Stimulated activated CD4-positive, alpha-beta T cell treated with anti-CD3 and anti-CD28 coated beads, Interleukin-1b, Interleukin-23, amount 100 ng/mL, for 4 hours (primary cell): Measurements from ENCODE around the gene KCNH2.

Experiments used
- DNase-seq, 2 donors: peaks; one replicate each; pipeline ENCODE4 v3.0.0-alpha.2; 2020; ENCODE audit warnings: low read depth in 2 of 2

The KCNH2 gene

DNA sequence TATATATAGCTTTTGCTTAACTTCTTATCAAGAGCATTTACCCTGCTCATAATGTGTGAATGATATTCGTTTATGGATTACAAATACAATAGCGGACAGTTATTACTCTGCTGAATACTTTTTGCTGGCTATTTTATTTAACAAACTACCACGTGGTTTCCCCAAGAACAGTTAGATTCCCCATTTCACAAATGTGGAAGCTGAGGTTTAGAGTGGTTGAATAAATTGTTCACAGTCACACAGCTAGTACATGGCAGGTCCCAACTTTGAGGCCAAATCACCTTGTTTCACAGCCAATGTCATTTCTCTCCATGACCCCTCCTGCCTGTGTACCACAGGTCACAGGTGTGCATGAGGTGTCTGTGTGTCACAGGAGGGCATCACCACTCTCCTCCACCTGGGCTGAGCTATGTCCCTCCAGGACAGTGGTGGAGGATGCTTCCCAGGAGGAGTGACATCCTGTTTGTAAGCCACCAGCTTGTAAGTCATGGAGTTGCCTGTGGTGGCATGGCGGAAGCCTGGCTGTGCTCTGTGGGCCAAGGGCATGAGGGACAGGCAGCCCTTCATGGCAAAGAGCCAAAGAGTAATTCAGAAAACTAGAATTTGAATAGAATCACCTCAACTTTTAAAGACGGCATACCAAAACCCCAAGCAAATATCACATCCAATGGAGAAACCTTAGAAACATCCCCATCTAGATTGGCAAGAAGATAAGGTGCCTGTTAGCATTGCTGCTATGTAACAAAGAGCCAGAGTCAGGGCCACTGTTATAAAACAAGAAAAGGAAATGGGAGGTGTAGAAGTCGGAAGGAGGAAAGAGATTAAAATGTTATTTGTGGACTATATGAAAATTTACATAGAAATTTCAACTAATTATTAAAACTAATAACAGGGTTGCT is 73.9 kb downstream of the KCNH2 start:
- no peak for DNase-seq

DNA sequence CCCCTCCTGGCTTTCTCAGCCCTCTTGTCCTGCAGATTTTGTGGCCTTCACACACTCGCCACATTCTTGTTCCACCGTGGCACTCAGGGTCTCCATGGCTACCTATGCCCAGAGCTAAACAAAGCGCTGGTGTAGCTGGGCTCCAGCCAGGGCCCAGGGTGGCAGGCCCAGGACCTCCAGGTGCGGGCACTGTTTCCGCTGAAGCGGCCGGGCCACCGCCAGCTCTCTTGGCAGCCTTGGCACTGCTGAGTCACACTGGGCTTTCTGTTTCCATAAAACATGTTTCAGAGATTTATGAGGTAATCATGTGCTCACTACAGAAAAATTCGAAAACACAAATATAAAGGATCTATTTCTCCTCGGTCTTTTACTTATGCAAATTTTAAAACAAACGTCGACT is 74.5 kb downstream of the KCNH2 start:
- no peak for DNase-seq

DNA sequence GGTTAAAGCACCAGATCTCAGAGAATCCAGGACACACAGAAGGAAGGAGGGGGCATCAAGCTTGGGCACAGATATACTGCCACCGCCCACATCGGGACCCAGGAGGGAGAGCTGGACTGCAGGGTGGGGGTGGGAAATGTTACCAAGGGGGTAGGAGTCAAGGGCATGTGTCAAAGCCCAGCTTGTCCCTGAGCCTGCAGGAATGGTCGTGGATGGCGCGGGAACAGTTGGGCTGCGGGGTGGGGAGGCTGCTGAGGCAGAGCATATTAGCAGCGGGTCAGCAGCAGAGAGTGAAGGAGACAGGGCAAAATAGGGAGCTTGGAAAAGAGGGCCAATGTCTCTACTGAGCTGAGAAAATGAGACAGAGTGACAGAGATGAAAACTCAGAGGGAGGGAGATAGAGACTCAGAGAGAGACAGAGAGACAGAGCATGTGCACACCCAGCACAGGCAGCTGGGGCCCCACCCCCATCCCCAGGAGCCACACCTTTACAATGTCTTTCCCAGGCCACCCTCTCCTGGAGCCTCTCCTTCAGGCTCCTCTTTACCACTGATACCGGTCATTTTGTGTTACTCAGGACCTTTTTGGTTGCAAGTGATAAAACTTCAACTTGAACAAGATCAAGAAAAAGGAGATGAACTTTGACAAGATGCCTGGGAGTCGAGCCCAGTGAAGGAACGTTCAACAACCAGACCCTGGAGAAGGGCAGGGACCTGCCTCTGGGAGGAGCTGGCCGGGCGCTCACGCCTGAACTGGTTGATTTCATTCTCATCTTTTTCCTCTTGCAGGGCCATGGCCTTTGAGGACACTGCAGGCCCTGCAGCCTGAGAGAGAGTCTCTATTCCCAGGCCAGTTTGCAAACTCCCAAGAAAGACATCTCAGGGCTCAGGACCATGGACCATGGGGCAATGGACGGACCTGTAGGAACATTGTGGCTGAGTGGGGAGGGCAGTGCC is 75.8 kb downstream of the KCNH2 start:
- no peak for DNase-seq

DNA sequence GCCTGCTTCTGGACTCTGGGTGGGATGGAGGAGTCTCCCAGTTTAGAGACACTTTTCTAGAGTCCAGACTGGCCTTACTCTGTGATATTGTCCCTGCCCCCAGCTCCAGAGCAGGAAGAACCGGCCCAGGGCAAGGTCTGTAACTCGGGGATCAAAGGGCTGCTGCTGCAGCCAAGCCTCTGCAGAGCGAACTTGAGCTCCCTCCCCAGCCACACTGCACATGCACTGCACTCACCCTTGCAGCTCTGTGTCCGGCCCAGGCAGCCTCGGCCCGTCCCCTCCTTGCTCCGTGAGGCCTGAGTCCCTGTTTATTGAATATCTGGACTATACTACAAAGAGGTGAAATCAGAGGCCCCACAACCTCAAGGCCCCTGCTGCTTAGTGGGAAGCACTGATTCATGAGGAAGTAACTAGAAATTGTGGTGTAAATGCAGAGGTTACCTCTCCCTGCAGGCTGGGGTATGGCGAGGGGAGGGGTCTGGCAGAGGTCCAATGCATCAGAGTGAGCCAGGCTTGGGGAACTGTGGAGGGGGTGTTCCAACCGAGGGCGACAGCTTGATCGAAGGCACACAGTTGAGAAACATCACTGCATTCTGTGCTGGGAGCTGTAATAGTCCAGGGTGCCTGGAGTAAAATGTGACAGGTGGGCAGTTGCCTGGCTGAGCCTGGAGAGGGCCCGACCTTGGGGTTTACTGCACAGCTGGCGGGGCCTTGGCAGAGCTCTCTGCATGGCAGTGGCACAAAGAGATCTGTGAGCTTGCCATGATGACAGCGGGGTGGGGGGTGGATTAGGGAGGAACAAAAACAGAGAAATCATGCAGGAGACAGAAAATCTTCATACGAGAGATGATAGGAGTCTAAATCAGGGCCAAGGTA is 76.7 kb downstream of the KCNH2 start:
- no peak for DNase-seq

- DNase-seq = no peak
Observed at GRCh38 chr7:150900675-150901074, 77.4 kb downstream of the KCNH2 start.

- peak; percentile 77 to 81 for DNase-seq
Observed at GRCh38 chr7:150898475-150899011, 79.6 kb downstream of the KCNH2 start.

DNA sequence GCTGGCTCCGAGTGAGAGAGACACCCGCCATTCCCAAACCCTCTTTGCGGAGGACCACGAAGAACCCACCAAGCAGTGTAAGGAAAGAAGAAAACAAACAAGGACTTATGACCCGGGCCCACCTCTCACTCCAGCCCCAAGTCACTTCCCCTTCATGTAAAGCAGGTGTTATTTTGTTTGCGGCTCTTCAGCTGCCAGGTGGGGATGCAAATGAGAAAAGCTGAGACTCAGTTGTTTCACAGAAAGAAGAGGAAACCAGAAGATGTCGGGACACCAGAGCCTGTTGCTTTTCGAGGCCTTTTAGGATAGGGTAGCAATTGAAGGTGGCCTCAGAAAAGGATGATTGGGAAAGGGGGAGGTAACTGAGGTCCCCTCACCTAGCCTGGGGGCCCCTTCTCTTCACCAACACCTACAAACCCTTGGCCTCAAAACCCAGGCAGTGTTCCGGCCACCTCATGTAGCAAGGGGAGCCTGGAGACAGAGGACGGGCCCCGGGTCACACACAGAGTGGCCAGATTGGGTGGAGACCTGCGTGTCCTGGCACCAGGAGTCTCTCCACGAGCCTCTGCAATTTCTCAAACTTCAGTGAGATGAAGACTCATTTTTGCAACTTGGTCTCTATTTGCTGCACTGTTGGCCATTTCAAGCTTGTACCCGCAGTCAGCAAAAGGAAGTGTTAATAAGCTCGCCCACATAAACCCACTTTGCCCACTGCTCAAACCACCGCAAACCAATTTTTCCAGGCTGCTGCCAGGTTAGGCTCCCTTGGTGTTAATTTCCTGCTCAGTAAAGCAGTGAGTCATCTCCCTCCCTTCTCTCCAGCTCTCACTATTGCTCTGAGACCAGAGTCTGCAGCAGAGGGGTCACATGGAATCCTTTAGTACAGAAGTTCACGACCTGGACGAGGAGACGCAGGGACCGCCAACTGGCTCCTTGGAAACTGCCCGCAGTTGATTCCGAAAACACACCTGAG is 80.3 kb downstream of the KCNH2 start:
- DNase-seq = no peak

DNA sequence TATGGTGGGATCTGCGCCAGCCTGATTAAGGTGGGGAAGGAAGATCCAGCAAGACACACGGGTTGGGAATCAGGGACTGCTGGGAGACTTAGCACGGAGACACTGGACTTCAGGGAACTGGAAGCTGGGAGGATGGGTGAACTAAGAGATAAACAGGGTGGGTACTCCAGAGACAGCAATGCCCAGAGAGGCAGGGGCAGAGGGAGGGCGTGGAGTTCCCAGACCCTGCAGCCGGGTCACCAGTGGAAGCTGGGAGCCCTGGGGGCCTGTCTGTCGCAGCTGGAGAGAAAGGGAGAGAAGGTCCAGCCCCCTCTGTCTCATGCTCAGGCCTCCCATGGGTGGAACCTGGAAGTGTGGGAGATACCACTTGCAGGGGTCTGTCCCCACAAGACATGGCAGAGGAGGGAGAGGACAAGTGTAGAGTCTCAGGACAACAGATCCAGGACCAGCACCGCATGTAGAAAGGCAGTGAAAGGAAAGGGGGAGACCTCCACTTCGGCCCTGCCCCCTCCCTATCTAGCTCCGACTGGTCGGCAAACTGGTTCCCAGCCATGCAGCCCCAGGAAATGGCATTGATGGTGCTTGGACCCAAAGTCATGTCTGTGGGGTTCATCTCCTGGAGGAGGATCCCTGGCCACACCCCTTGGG is 81.4 kb downstream of the KCNH2 start:
- DNase-seq = no peak

- no peak for DNase-seq
Observed at GRCh38 chr7:150895809-150896208, 82.3 kb downstream of the KCNH2 start.
